ENCODE data around the gene ELOVL2.

Gene ELOVL2

DNA sequence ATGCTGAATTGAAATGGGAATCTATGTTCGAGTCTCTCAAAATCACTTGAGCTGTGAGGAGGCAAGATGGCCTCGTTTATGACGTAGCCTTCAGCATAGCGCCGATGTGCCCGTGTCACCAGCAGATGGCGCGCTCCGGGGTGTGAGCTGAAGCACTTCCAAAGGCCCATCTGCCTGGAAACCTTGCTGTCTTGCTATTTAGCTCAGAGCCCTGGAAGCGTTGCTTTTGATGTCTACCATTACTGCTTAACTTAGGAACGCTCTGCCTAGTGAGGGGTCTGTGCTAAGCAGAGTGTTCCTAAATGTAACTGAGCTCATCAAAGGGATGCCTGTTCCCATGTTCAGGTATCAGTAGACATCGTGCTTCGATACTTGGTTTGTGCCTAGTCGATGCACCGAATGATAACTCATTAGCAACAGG, 89.5 kb downstream of the ELOVL2 start:
- H3K4me1 Mint-ChIP-seq, result peaks cover 5% of the 10 kb centered on the region
- H3K9me3 Mint-ChIP-seq, result peaks cover 6% of the 10 kb centered on the region
- H3K36me3 Mint-ChIP-seq, result peaks cover 2% of the 10 kb centered on the region
- no peak overlapping the region for H3K4me3 Mint-ChIP-seq
- H3K27ac Mint-ChIP-seq, result no peak overlapping the region
- peaks cover 22% of the 10 kb centered on the region for H3K27me3 Mint-ChIP-seq

DNA sequence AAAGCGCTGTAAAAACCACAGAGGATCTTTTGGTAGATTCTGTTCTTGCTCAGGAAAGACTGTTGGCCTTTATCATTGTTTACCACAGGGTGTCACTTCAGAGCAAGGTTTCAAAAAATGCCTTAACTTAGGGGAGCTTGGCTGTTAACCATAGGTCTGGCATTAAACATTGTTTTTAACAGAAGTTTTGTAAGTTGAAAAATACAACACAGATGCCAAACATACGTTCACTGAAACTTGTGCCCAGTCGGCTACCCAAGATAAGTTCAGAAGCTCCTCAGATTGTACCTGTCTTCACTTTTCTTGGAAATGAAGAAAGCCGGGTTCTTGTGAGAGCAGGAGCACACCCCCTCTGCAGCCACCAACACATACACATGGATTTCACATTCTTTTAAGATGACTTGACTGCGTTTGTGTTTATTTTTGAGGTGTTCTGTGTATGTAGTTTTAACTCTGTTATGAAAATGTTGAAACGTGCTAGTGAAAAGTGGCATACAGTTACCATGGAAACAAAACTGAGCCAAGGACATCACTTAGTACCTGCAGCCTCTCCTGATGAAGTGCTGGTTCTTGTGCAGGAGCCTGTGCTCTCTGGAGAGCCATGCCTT, 92.3 kb downstream of the ELOVL2 start:
- Mint-ChIP-seq H3K27ac (no peak overlapping the region), H3K27me3 (peaks cover 28% of the 10 kb centered on the region), H3K9me3 (peaks cover 6% of the 10 kb centered on the region), H3K36me3 (peaks cover 2% of the 10 kb centered on the region), H3K4me1 (peaks cover 5% of the 10 kb centered on the region), H3K4me3 (no peak overlapping the region)

DNA sequence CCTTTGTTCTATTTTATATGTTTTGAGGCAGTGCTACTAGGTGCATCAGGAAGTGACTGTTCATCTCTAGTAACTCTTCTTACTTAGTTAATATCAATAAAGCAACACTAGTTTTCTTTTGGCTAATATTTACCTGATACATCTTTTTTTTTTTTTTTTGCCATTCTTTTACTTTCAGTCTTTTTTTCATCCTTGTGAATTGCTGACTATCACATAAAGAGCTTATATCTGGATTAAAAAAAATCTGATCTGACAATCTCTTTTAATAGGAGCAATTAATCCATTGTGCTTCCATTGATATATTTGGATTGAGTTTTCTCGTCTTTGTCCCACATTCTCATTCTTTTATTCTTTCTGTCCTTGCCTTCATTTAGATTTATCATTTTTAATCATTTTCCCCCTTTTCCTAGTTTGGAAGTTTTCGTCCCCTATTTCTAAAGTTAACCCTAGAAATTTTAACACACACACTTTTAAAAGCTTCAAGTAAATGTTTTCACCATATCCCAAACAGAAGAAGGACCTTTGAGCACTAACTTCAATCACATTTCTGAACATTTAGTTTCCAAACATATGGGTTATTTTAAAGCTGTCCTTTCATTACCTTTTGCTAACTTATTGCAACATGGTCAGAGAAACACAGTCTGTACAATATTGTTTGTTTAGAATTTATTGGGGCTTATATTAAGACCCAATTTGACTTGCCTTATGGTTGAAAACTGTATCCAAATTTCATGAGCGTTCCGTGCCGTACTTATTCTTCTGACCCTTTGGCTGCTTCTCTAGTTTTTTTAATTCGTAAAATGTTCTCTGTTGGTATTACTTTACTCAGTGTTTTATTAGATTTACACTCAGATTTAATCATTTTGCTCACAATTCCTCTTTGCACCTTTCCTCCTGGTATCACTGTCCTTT, 94.3 kb downstream of the ELOVL2 start:
- Mint-ChIP-seq H3K4me1 (peaks cover 5% of the 10 kb centered on the region), H3K27ac (no peak overlapping the region), H3K27me3 (peaks cover 28% of the 10 kb centered on the region), H3K4me3 (no peak overlapping the region), H3K9me3 (peaks cover 6% of the 10 kb centered on the region), H3K36me3 (peaks cover 2% of the 10 kb centered on the region)

GRCh38 chr6:10947966-10948365, 96.1 kb downstream of the ELOVL2 start:
- H3K27me3 Mint-ChIP-seq, result peaks cover 22% of the 10 kb centered on the region
- no peak overlapping the region for H3K4me3 Mint-ChIP-seq
- no peaks in the 10 kb centered on the region for H3K9me3 Mint-ChIP-seq
- H3K36me3 Mint-ChIP-seq, result no peaks in the 10 kb centered on the region
- no peak overlapping the region for H3K27ac Mint-ChIP-seq
- no peaks in the 10 kb centered on the region for H3K4me1 Mint-ChIP-seq

GRCh38 chr6:10945845-10946244, 98.3 kb downstream of the ELOVL2 start:
- Mint-ChIP-seq H3K27me3 (peaks cover 17% of the 10 kb centered on the region), H3K36me3 (no peaks in the 10 kb centered on the region), H3K27ac (no peak overlapping the region), H3K9me3 (no peaks in the 10 kb centered on the region), H3K4me3 (no peak overlapping the region), H3K4me1 (no peaks in the 10 kb centered on the region)

DNA sequence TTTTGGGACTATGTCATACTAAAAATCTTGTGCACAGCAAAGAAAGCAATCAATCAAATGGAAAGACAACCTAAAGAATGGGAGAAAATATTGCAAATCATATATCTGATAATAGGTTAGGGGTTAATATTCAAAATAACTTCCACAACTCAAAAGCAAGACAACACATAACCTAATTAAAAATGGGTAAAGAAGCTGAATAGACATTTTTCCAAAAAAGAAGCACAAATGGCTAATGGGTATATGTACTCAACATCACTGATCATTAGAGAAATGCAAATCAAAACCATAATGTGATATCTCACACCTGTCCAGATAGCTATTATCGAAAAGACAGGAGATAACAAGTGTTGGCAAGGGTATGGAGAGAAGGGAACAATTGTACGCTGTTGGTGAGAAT, 104.3 kb downstream of the ELOVL2 start:
- no peak overlapping the region for H3K4me3 Mint-ChIP-seq
- no peak overlapping the region for H3K27ac Mint-ChIP-seq
- no peaks in the 10 kb centered on the region for H3K36me3 Mint-ChIP-seq
- peaks cover 4% of the 10 kb centered on the region for H3K27me3 Mint-ChIP-seq
- H3K4me1 Mint-ChIP-seq, result no peaks in the 10 kb centered on the region
- no peaks in the 10 kb centered on the region for H3K9me3 Mint-ChIP-seq

DNA sequence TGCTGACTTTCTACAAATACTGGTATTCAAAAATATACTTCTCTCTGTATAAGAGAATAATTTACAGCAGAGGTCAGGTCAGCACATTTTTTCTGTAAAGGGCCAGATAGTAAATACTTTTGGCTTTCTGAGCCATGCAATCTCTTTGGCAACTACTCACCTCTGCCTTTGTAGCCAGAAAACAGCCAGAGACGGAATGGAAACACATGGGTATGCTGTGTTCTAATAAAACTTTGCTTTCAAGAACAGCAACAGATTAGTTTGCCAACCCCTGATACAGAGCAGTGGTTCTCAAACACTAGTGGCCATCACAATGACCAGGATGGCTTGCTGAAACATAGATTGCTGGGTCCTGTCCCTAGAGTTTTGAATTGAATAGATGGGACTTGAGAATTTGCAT, 111.0 kb downstream of the ELOVL2 start:
- Mint-ChIP-seq H3K27me3 (peaks cover 14% of the 10 kb centered on the region), H3K4me3 (no peak overlapping the region), H3K9me3 (no peaks in the 10 kb centered on the region), H3K4me1 (no peaks in the 10 kb centered on the region), H3K36me3 (no peaks in the 10 kb centered on the region), H3K27ac (no peak overlapping the region)
